ENCODE measurements around the gene ARID4B.

DNA sequence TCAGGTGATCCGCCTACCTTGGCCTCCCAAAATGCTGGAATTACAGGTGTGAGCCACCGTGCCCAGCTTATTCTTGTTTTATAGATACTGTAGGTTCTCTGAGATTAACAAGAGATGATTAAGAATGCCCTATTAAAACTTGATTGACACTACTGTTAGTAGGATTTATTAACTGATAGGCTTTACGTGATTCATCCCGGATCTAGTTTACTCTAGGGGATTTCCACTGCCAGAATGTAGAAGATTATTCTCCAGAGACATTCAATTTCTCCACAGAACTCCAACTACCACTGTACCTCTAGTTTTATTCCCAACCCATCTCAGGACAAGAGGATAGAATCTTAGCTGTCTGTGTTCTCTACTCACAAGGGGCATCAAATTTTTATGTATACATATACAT lies 140.7 kb downstream of the ARID4B start:
- TF ChIP-seq PHF8 (IDR thresholded peaks at IDR 0.05; ENCODE audit: borderline replicate concordance, low read depth) (no peak), CEBPB (IDR thresholded peaks at IDR 0.05) (no peak)
- TF ChIP-seq, protein P1, sequence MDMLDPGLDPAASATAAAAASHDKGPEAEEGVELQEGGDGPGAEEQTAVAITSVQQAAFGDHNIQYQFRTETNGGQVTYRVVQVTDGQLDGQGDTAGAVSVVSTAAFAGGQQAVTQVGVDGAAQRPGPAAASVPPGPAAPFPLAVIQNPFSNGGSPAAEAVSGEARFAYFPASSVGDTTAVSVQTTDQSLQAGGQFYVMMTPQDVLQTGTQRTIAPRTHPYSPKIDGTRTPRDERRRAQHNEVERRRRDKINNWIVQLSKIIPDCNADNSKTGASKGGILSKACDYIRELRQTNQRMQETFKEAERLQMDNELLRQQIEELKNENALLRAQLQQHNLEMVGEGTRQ (IDR thresholded peaks at IDR 0.05): no peak
